ENCODE results near the gene RSRC1.
"Not testable (repeated sequence)": the region's sequence is repeated elsewhere in the genome, so short reads cannot be mapped to it uniquely, and the experiment has no call there.

RSRC1 gene, protein sequence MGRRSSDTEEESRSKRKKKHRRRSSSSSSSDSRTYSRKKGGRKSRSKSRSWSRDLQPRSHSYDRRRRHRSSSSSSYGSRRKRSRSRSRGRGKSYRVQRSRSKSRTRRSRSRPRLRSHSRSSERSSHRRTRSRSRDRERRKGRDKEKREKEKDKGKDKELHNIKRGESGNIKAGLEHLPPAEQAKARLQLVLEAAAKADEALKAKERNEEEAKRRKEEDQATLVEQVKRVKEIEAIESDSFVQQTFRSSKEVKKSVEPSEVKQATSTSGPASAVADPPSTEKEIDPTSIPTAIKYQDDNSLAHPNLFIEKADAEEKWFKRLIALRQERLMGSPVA

DNA sequence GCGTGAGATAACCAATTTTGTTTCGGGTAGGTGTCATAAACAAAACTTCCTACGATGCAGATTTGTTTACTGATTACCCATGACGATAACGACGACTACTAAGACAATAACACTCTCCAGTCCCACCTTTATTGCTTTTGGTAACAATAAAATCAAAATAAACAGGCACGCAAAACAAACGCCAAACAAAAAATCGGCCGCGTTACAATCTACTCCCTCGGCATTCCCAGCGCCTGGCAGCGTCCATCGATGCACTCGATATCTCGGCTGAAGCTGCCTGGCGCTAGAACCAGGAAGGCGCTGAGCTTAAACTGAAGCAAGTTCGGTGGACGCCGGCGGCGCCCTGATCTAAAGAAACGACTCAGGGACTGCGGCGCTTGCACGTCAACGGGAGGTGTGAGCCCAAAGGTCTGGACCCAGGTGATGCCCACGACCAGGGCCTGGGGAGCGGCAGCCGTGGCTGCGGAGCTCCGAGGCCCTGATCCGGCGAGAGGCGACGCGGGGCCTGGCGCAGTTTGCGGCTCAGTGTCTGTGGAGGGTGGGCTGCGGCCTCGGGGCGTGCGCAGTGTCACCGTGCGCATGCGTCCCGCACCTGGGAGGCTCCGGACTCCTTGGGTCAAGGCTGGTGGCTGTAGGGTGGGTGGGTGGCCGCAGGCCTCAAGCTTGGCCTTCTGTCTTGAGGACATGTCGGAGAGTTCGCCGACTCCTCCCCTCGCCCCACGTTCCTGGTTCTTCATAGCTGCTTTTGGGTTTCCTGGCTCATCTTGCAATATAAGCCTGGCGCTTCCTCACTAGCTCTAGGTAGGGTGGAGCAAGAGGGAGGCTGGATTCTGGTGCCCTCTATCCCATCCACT is at the start of gene RSRC1:
Gene RSRC1, plus strand, starts transcription at position 286 of the 854 bp plus-strand sequence. CDS start 12,016 bp downstream, outside the sequence.
- peak in 12 of 14 donors; percentile 57 to 89 (median 78) for DNase-seq

DNA sequence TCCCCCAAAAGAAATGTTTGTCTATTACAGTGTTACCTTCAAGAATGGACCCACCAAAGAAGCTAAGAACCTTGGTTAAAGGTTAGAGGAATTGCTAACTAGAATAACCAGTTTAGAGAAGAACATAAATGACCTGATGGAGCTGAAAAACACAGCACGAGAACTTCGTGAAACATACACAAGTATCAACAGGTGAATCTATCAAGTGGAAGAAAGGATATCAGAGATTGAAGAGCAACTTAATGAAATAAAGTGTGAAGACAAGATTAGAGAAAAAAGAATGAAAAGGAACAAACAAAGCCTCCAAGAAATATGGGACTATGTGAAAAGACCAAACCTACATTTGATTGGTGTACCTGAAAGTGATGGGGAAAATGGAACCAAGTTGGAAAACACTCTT is 44.3 kb upstream of the RSRC1 start:
- not testable (repeated sequence) for DNase-seq

DNA sequence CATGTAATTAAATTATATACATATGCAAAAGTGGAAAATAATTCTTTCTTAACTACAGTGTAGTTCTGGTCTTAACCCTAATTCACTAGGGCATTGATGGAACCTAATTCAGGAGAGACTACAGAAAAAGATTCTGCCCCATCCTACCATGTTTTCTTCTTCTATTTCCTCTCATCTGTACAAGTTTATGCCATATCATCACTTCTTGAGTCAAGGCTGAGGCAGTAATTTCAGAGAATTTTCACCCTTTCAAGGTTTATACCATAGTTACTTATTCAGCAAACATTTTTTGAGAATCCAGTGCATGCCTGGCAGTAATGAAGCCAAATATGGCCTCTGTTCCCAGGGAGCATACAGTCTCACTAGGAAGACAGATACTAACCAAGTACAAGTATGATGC is 37.1 kb upstream of the RSRC1 start:
- DNase-seq: no peak

DNA sequence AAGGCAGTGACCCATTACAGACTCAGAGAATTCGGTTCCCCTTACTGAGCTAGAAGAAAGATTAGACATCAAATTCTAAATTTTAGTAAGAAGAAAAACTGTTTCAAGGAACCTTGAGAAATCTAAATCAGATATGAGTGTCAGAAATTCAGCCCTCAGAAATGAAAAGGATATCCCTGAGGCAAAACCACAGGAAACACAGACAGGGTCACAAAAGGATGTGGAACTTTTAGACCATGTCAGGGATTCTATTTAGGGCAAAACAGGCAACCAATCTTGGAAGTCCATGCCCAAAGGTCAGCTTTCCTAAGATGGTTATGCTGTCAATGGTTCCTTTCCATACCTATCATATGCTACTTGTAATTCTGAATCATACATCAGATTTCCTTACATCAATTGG is 35.3 kb upstream of the RSRC1 start:
- DNase-seq: no peak

DNA sequence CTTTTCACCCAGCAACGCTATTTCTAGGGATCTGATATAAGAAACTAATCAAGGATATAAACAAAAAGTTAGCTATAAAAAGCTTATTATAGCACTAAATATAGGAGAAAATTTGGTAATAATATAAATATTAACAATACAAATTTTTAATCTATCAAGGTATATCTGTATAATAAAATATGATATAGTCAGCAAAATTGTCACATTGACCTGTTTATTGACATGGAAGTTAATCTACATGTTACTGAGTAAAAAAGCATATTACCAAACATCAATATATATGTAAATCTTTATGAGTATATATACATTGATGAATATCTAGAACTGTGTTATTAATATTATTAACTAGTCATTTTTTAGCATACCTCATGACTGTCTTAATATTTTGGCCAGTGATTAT is 30.3 kb upstream of the RSRC1 start:
- no peak for DNase-seq

DNA sequence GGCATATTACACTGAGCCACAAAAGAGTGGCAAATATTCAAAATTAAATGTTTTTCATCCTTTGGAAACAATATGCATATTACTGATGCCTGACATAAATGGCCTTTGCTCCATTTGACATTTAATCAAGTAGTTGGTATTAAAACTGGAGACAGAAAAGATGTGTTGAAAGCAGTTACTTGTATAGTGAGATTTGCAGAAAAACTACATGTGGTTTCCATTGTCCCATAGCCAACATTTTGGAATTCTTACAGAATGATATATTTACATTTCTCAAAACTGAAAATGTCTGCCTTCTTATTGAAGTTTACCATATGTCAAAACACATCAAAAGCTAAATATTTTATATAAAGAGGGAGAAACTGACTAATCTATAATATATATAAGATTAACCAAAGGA is 25.2 kb upstream of the RSRC1 start:
- DNase-seq: no peak

DNA sequence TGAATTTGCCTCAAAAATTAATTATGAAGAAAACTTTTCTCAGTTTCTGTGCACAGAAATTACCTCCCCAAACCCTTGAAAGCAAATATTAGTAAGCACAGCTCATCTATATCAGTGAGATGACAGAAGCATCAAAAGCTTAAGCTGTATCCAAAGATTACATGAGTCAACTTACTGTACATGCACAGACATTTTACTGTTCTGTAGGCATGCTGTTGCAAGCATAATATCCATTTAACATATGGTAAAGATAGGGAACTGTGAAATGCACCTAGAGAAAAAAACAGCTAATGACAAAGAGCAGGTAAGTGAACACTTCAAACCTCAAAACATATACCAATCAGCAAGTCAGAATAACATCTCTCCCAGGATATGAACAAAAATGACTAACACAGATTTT is 24.5 kb upstream of the RSRC1 start:
- no peak for DNase-seq

DNA sequence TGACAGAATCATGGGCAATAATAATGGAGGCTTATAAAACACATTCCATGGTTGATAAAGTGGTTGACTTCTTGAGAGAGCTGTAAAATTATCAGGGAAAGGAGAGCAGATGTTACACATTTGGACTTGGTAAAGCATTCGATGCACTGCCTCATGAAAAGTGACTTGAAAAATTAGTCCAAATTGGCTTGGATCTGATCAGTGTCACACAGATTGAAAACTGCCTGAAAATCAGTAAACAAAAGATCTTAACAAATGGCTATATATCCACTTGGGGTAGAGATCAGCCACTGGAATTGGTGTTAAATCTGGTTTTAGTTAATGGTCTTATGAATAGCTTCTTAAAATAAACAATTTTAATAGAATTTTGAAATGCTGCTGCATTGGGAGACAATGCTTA is 24.0 kb upstream of the RSRC1 start:
- no peak for DNase-seq

DNA sequence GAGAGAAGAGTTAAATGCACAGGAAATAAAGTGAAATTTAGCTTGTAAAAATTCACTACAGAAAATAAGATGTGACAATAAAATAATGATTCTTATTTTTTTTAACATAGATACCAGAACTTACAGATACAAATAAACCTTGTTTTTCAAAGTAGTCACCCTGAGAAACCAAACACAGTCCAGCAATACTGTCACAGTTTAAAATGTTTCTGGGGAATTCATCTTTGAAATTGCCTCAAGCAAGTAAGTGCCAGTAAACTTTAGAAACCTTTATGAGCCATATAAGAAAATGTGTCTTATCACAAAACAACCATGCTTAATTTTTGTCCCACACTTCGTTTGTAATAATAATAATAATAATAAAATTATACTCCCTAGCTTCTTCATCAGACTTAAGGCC is 23.5 kb upstream of the RSRC1 start:
- DNase-seq: no peak

DNA sequence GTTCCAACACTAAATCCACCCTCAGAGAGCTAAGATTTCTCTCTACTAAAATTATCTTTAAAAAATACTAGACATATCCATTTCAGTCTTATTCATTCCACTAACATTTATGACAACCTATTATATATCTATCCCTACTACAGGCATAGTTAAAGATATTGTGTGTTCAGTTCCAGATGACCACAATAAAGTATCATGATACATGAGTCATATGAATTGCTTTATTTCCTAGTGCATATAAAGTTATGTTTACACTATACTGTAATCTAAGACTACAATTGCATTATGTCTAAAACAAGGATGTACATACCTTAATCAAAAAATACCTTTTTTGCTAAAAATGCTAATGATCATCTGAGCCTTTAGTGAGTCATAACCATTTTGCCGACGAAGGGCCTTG is 23.1 kb upstream of the RSRC1 start:
- no peak for DNase-seq

DNA sequence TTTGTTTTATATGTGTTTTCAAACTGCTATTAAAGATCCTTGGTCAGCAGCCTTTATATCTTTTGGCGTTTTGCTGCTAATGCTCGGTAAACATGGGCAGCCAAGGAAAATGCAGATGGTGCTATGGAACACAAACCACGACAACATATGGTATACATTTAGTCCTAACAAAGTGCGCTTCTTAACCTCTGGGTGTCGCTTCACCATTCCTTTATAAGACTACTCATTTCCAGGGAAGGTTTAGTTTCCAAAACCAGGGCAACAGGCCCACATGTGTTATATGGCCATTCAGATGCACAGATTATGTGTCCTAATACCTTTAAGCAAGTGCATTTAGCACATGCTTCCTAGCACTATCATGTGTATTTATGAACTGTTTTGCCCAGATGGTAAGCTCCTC is 18.4 kb upstream of the RSRC1 start:
- no peak for DNase-seq

DNA sequence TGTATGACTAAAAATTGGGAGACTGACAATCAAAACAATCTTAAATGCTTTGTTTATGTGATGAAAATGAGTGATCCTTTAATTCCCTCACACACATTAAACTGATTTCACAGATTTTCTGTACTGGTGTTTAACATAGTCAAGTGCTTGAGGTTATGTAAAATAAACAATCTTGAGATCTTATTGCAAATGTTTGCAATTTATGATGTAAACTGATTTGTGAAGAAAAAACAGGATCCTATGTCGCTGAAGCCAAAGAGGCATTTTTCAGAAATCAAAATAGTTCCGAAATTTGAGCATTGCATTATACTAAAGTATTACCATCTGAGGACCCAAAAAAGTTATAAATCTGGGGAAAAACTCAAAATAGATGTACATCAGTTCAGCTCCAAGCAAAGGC is 16.4 kb upstream of the RSRC1 start:
- DNase-seq: no peak

DNA sequence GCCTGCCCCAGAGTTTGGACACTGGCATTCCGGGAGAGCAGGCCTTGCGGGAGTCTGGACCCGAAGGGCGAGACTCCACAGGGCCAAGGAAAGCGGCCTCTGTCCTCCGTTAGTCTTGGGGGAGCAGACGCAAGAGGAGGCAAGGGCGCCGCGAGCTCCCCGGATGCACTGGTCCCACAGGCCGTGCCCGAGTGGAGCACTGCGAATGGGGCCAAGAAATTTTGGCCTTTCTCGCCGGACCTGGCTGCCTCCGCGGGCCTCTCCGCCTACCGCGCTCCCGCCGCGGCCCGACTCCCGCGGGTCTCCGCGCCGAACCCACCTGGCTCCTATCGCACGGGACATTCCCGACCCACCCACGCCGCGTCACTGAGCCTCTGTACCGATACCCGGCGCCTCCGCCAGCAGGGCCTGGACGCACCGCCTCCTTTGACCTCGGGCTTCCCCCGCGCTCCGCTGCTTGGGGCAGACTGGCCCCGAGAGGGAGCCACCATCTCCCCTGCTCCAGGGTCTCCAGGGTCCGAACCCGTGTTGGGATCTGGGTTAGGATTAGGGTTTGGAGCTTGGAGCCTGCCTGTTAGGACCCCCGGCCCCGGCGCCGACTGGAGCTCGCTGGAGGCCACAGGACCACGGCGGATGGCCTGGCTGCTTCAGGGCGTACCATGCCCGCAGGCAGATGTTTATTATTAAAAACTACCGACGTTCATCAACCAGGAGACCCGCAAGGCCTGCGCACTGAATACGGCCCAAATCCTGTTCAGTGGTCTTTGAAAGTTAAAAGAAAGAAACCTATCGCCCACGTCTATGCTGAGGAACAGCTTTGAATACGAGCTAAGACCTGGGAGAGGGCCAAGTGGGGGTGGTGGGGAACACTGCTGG is 15.4 kb upstream of the RSRC1 start:
- no peak for DNase-seq

DNA sequence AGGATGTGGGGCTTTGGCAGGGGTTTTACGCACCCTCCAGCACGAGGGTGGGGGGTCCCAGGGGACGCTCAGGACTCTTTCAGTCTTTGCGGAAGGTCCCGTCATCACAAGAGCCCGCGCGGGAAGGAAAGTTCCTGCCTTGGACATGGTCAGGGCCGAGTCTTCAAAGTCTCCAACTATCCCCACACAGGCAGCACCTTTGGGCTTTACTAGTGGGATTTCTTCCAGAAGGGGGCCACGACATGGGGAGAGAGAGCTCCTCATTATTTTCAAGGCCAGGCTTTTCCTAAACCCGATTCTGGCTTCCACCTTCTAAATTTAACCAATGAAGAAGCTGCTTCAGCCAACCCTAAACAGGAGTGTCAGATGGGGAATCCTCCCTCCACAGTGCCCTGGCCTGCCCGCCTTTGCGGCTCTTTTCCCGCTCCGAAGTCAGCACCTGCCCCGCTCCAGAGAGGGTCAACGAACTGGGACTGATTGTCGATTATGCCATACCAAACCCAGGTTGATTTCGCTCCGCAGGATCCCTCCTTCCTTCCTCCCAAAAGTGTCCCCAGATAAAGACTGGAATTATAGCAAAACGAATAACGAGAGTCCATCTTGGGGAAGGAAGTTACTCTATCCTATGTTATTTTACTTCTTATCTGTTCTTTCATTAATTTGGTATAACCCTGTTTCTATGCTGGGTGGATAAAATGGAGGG is 14.6 kb upstream of the RSRC1 start:
- DNase-seq: no peak

DNA sequence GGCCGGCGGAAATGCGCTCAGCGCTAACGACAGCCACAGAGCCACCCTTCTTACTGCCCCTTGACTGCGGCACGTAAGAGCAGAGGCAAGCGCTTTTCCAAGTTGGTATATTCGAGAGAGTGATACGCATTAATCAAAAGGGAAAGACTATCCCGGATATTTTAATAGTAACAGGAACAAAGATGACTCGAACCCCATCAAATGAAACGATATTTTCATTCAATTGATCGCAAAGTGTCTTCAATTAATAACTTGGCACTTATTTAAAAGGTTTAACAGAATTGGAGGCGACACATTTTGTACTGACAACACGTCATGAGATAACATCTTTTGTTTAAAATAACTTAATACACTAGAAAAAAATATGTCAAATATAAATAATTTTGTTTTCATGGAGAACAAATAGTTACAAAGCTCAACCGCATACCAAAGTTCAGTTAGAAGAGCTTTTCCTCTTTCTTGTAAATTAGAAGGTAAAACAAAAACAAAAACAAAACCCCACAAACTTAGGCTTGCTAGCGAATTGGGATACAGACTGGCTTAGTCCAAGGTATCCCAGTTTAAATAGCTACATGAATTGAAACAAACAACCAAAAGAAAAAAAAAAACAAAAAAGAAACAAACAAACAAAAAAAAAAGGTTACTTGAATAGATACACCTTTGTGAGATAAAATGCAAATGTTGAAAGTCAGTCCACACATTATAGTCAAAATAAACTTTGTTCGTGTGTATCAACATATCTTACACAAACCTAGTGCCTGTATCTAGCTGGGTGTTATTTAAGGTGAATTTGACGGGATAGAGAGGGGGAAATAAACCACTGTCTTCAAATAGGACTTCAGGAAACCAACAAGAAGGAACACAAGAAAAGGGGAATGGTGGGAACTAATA is 13.8 kb upstream of the RSRC1 start:
- no peak for DNase-seq

DNA sequence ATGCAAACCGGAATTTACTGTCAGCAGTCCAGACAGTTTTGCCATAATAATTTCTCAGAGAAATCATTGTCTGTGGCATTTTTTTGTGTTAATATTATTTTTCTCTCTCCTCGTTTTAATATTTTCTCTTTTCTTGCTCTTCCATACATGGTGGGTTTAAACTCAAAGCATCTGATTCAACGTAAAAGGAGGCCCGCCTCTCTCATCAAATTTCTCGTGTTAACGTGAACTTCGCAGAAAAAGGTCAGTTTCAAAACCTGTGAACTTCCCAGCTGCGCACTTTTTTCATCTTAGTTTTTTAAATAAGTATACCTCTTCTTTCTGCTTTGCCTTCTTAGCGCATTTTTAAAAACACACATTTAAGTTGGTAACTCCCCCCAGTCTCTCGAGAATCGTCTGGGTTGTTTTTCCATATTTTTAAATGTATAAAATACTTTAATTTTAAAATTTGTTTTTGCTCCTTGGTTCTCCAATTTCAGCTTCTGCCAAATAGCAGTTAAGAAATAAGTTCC is 12.8 kb upstream of the RSRC1 start:
- no peak for DNase-seq

DNA sequence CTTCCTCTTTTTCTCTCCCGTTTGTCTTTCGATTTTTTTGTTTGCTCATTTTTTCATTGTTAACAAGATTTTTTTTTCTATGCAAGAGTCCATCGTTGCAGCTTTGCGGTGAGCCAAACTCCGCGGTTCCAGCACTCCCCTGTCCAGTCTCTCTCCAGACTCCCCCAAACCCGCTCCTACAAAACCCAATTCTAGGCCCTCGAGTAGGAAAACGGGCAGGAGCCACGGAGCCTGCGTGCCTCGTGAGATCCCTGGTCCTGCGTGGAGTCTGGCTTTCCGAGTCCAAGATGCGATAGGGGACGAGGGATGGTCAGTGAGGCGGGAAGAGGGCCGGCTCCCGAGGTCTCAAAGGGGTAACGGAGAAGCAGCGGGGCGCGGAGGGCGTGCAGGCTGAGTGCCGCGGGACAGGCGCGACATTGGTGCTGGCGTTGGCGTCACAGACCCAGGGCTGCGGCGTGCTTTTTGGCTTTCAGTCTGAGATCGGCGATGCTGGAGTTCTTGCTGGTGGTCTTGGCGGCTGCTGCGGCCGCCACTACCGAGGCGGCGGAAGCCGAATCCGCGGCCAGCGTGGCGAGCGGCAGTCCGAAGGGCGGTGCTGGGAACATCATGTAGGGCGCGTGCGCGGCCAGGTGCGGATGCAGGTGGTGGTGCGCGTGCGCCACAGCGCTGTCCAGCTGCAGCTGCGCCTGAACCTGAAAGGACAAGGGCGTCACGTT is 12.1 kb upstream of the RSRC1 start:
- no peak for DNase-seq

DNA sequence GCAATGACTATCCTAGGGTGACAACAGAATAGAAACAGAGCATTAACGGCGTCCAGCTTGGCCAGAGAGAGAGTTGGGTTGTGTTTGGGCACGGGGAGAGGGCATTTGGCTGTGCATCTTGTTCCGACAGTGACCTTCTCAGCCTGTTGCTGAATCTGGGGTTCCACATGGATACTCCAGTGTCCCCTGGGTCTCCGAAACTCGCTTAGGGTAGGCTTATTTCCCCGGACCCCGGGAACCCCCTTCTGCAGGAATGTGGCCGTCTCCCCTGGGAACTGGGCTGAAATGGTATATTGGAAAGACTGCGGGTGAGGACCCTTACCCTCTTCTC is 11.6 kb upstream of the RSRC1 start:
- no peak for DNase-seq

DNA sequence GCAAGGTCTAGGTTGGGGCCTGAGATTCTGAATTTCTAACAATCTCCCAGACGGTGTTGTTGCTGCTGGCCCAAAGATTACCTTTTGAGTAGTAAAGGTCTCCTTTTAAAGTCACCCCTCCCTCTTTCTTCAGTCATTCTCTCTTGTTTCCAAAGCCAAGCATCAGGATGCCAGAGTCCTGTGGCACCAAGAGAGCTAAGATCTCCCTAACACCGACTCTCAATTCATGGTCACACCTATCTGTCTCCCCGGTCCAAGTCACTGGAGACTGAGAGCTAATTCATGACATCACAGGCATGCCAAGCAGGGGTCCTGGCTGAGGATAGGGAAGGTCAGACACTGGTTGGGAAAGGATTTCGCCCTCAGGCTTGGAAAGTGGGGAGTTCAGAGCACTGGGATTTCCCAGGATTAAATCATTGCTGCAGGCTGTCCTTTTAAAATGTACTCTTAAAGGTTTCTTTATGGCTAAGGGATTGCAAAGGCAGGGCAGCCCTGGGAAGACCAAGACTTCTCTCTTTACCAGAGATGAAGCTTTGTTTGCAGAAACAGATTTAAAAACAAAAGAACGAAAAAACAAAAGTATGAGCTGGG is 11.0 kb upstream of the RSRC1 start:
- DNase-seq: no peak

DNA sequence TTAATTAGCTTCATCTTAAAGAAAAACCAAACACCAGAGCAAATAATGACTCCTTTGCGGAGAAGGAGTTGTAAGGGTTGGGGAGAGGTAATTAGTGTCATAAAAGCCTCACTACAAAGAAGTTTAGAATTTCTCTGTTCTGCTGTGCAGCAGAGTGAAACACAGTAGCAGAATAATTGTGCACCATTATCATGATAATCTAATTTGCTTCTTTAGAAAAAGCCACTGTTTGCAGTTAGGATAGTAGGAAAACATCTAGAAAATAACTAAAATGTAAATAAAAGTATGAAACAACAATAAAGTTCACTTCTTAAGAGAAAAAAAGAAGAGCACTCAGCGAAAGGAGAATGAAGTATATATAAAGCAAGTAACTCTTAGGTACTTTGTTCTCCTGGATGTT is 9.2 kb upstream of the RSRC1 start:
- no peak for DNase-seq
